ENCODE measurements around the gene MEG3. TPM values are rescaled to one million over a fixed set of nuclear protein-coding genes. Genes with fewer than 3 reads are reported as not detected.

MEG3 gene
- total and polyA plus RNA-seq, 9 of the 15 experiments (the other 6 are each of a cell fraction or from before 2014, with no cell fraction given), result 0.10 to 5.3 (median 1.0) TPM; not detected in 1

GRCh38 chr14:100858838-100859220 is 32.9 kb downstream of the MEG3 start:
- no peaks in the 10 kb centered on the region for H3K79me2 ChIP-seq (ENCODE audit: control insufficient read depth, insufficient read depth, low read length)
- POLR2A ChIA-PET, result no interaction called here
- FAIRE-seq (no peak), DNase-seq (ENCODE audit: extremely low read depth in 1 of 4, low spot score in 3 of 4) (no peak), ATAC-seq (no peak)
- WGBS (ENCODE audit: insufficient coverage, low coverage, missing lambda C conversion rate), result 50% methylated on average over 5 of the region's 8 CpGs
- no peak for TF ChIP-seq ARHGAP35 (IDR thresholded peaks at IDR 0.05; ENCODE audit: partially characterized antibody)
- no peak for TF ChIP-seq ZC3H11A (IDR thresholded peaks at IDR 0.05; ENCODE audit: low read depth, low read length)
- TF ChIP-seq PCBP1 (IDR thresholded peaks at IDR 0.05; ENCODE audit: low read depth, low read length, poor library complexity, severe bottlenecking), result no peak
- TF ChIP-seq, protein P1, sequence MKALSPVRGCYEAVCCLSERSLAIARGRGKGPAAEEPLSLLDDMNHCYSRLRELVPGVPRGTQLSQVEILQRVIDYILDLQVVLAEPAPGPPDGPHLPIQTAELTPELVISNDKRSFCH (CRISPR knock-in tag; IDR thresholded peaks at IDR 0.05), result no peak
- TF ChIP-seq, protein P1 (tag; IDR thresholded peaks at IDR 0.05), result no peak
- no peak for TF ChIP-seq HIVEP1 (CRISPR knock-in tag; IDR thresholded peaks at IDR 0.05)
- TF ChIP-seq EP400 (IDR thresholded peaks at IDR 0.05), result no peak
- no peak for TF ChIP-seq BRCA1 (IDR thresholded peaks at IDR 0.05)
- TF ChIP-seq BRCA1 (CRISPR knock-in tag; IDR thresholded peaks at IDR 0.05), result no peak
- no peak for TF ChIP-seq ZNF518B (CRISPR knock-in tag; IDR thresholded peaks at IDR 0.05)
- in situ Hi-C loops (cut with MboI) (no loop called here), intact Hi-C loops (cut with micrococcal nuclease) (no loop called here)
- no peaks in the 10 kb centered on the region for H4K20me1 ChIP-seq (replicated peaks; ENCODE audit: control insufficient read depth, insufficient read depth, low read length)
- no peaks in the 10 kb centered on the region for H3K27me3 ChIP-seq (ENCODE audit: control insufficient read depth in 2 of 2, insufficient read depth in 2 of 2, low read length in 2 of 2)
- no peak overlapping the region for H3K4me2 ChIP-seq (ENCODE audit: insufficient read depth, low read length)
- peaks cover 2 to 15% of the 10 kb centered on the region in 2 experiments; a peak in 3 of 5 replicates for H3K4me1 ChIP-seq (replicated peaks in 1 of 2; ENCODE audit: control insufficient read depth in 2 of 2, insufficient read depth in 2 of 2, low read length in 2 of 2)
- no peak overlapping the region for H3K9ac ChIP-seq (ENCODE audit: insufficient read depth in 1 of 2, low read depth in 2 of 2, low read length in 2 of 2)
- no peaks in the 10 kb centered on the region for H3K36me3 ChIP-seq (ENCODE audit: control insufficient read depth, insufficient read depth, low read length)
- no peak overlapping the region for H3K4me3 ChIP-seq
- no peaks in the 10 kb centered on the region for H3K9me1 ChIP-seq (ENCODE audit: control insufficient read depth, insufficient read depth, low read length)
- no peak overlapping the region for H2AFZ ChIP-seq (ENCODE audit: low read depth, low read length)
- BruUV-seq (replicated peaks), result no TSS peak
- H3K27ac ChIP-seq (ENCODE audit: extremely low read depth, low read depth, low read length), result no peak overlapping the region
- no peaks in the 10 kb centered on the region for H3K9me3 ChIP-seq (replicated peaks; ENCODE audit: control insufficient read depth, insufficient read depth, low read depth, low read length)
- CTCF ChIA-PET (ENCODE audit: low intra/inter-chr PET ratio), result no interaction called here

All from K562 (cell line).